ENCODE data around the gene CACNA1E.

Gene CACNA1E

GRCh38 chr1:181604482-181605249 is 121.3 kb downstream of the CACNA1E start:
- no peak for ATAC-seq
- no peak for TF ChIP-seq CSDC2 (CRISPR knock-in tag; IDR thresholded peaks at IDR 0.05)
- no peak for TF ChIP-seq ISL1 (CRISPR knock-in tag; IDR thresholded peaks at IDR 0.05)
- no peak for TF ChIP-seq GLIS3 (CRISPR knock-in tag; IDR thresholded peaks at IDR 0.05)
- TF ChIP-seq OSR1 (CRISPR knock-in tag; IDR thresholded peaks at IDR 0.05): no peak
- TF ChIP-seq SNAI2 (CRISPR knock-in tag; IDR thresholded peaks at IDR 0.05): no peak
- no peak for TF ChIP-seq CSRNP3 (CRISPR knock-in tag; IDR thresholded peaks at IDR 0.05)
- TF ChIP-seq CREB5 (CRISPR knock-in tag; IDR thresholded peaks at IDR 0.05; ENCODE audit: low read depth): no peak
- no peak for TF ChIP-seq ZNF8 (CRISPR knock-in tag; IDR thresholded peaks at IDR 0.05)
- TF ChIP-seq PATZ1 (CRISPR knock-in tag; IDR thresholded peaks at IDR 0.05; ENCODE audit: borderline replicate concordance): no peak
- TF ChIP-seq ZNF565 (CRISPR knock-in tag; conservative IDR thresholded peaks at IDR 0.05; ENCODE audit: low read depth): no peak
- no peak for TF ChIP-seq PPARA (CRISPR knock-in tag; IDR thresholded peaks at IDR 0.05; ENCODE audit: borderline replicate concordance)
- TF ChIP-seq ZC3H10 (CRISPR knock-in tag; IDR thresholded peaks at IDR 0.05): no peak
- no peak for TF ChIP-seq ZFP3 (CRISPR knock-in tag; IDR thresholded peaks at IDR 0.05)
- TF ChIP-seq ZNF70 (CRISPR knock-in tag; IDR thresholded peaks at IDR 0.05): no peak
- no peak for TF ChIP-seq BACH2 (CRISPR knock-in tag; IDR thresholded peaks at IDR 0.05; ENCODE audit: borderline replicate concordance)

- no peak for TF ChIP-seq OSR1 (CRISPR knock-in tag; IDR thresholded peaks at IDR 0.05)
- TF ChIP-seq ZFP3 (CRISPR knock-in tag; IDR thresholded peaks at IDR 0.05): no peak
- no peak for TF ChIP-seq CREB5 (CRISPR knock-in tag; IDR thresholded peaks at IDR 0.05; ENCODE audit: low read depth)
- TF ChIP-seq TOX (CRISPR knock-in tag; IDR thresholded peaks at IDR 0.05; ENCODE audit: borderline replicate concordance): no peak
- TF ChIP-seq PPARA (CRISPR knock-in tag; IDR thresholded peaks at IDR 0.05; ENCODE audit: borderline replicate concordance): no peak
- no peak for TF ChIP-seq ZNF70 (CRISPR knock-in tag; IDR thresholded peaks at IDR 0.05)
- TF ChIP-seq ZC3H10 (CRISPR knock-in tag; IDR thresholded peaks at IDR 0.05): no peak
- no peak for TF ChIP-seq ZFP30 (CRISPR knock-in tag; IDR thresholded peaks at IDR 0.05)
- TF ChIP-seq POU6F1 (CRISPR knock-in tag; IDR thresholded peaks at IDR 0.05; ENCODE audit: borderline replicate concordance, low read depth): no peak
- no peak for TF ChIP-seq TSHZ2 (CRISPR knock-in tag; IDR thresholded peaks at IDR 0.05)
- no peak for TF ChIP-seq SNAI2 (CRISPR knock-in tag; IDR thresholded peaks at IDR 0.05)
- TF ChIP-seq ISL1 (CRISPR knock-in tag; IDR thresholded peaks at IDR 0.05): no peak
- TF ChIP-seq TCF4 (CRISPR knock-in tag; IDR thresholded peaks at IDR 0.05; ENCODE audit: borderline replicate concordance): no peak
- TF ChIP-seq RARB (CRISPR knock-in tag; IDR thresholded peaks at IDR 0.05): no peak
- TF ChIP-seq BACH2 (CRISPR knock-in tag; IDR thresholded peaks at IDR 0.05; ENCODE audit: borderline replicate concordance): no peak
- no peak for TF ChIP-seq ESRRG (CRISPR knock-in tag; IDR thresholded peaks at IDR 0.05)
- TF ChIP-seq GLIS3 (CRISPR knock-in tag; IDR thresholded peaks at IDR 0.05): no peak
- no peak for TF ChIP-seq ZNF565 (CRISPR knock-in tag; conservative IDR thresholded peaks at IDR 0.05; ENCODE audit: low read depth)
- TF ChIP-seq ZNF8 (CRISPR knock-in tag; IDR thresholded peaks at IDR 0.05): no peak
- no peak for TF ChIP-seq CSRNP3 (CRISPR knock-in tag; IDR thresholded peaks at IDR 0.05)
- no peak for ATAC-seq
These were observed 124.2 kb downstream of the CACNA1E start for GRCh38 chr1:181607524-181607923.

Data from SK-N-SH treated with all-trans-retinoic acid at 6 μM for 48 hours (cell line).